ENCODE results near the gene BRPF1. TPM values are rescaled to one million over a fixed set of nuclear protein-coding genes. Genes with fewer than 3 reads are reported as not detected.

Gene BRPF1
- total and polyA plus RNA-seq, 2 donors (not counting 1 experiment from before 2014, with no cell fraction given) = 24.4 to 36.5 TPM

- Mint-ChIP-seq H3K4me3 (peak overlapping the region; percentile 69), H3K27me3 (no peaks in the 10 kb centered on the region), H3K9me3 (ENCODE audit: insufficient read depth) (no peaks in the 10 kb centered on the region), H3K27ac (peak overlapping the region; percentile 71), H3K4me1 (peaks cover 33% of the 10 kb centered on the region)
- H3K4me3 ChIP-seq (ENCODE audit: control extremely low read depth in 1 of 5, extremely low read depth in 1 of 5, insufficient read depth in 1 of 5, low read depth in 2 of 5, low read length in 4 of 5) = peak overlapping the region in 3 of 5 experiments; percentile 5 to 37 (median 35)
- ATAC-seq (ENCODE audit: low read depth) (no peak), DNase-seq (peak; percentile 80)
- H2AFZ ChIP-seq (ENCODE audit: insufficient read depth, low read depth, low read length, poor library complexity, severe bottlenecking) = peak overlapping the region; percentile 57
- no peaks in the 10 kb centered on the region for H3K27me3 ChIP-seq (replicated peaks in 1 of 4; ENCODE audit: control extremely low read depth in 1 of 4, control insufficient read depth in 3 of 4, insufficient read depth in 4 of 4, low read length in 3 of 4)
- ChIA-PET CTCF (interaction anchor here (0.6 to 4.3 kb wide), 26 partner anchors 9 to 594 kb away, joined by 3 to 28 read pairs (median 4); partner anchors contain the start of genes ARPC4, MTMR14, OGG1 and SEC13), POLR2A (interaction anchor here (0.6 to 1.1 kb wide), 2 partner anchors 68 to 386 kb away, joined by 5 to 6 read pairs; no protein-coding TSS in a partner anchor)
- H3K9me3 ChIP-seq (ENCODE audit: control extremely low read depth in 1 of 3, control insufficient read depth in 2 of 3, insufficient read depth in 1 of 3, low read length in 2 of 3) = no peaks in the 10 kb centered on the region
- intact Hi-C loops (cut with micrococcal nuclease) = loop anchor here (1.0 kb wide), 2 partner anchors 36 to 78 kb away; partner anchors contain the start of gene MTMR14
- peak overlapping the region; percentile 54 for H3K4me2 ChIP-seq (replicated peaks; ENCODE audit: low read depth, low read length, poor library complexity, severe bottlenecking)
- 38% methylated on average over 7 of the region's 11 CpGs for WGBS (ENCODE audit: insufficient coverage)
- H3K79me2 ChIP-seq (ENCODE audit: control insufficient read depth, insufficient read depth, low read length) = peaks cover 24% of the 10 kb centered on the region
- no peaks in the 10 kb centered on the region for H3K36me3 ChIP-seq (replicated peaks in 1 of 2; ENCODE audit: control extremely low read depth in 1 of 2, control insufficient read depth in 1 of 2, extremely low read depth in 1 of 2, insufficient read depth in 2 of 2, low read length in 1 of 2)
- H3K27ac ChIP-seq (ENCODE audit: low read length in 2 of 2) = no peak overlapping the region
- TF ChIP-seq, protein P1, sequence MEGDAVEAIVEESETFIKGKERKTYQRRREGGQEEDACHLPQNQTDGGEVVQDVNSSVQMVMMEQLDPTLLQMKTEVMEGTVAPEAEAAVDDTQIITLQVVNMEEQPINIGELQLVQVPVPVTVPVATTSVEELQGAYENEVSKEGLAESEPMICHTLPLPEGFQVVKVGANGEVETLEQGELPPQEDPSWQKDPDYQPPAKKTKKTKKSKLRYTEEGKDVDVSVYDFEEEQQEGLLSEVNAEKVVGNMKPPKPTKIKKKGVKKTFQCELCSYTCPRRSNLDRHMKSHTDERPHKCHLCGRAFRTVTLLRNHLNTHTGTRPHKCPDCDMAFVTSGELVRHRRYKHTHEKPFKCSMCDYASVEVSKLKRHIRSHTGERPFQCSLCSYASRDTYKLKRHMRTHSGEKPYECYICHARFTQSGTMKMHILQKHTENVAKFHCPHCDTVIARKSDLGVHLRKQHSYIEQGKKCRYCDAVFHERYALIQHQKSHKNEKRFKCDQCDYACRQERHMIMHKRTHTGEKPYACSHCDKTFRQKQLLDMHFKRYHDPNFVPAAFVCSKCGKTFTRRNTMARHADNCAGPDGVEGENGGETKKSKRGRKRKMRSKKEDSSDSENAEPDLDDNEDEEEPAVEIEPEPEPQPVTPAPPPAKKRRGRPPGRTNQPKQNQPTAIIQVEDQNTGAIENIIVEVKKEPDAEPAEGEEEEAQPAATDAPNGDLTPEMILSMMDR (IDR thresholded peaks at IDR 0.05) = peak; percentile 86
- TF ChIP-seq EZH2 (IDR thresholded peaks at IDR 0.05; ENCODE audit: borderline replicate concordance, insufficient read depth, low read depth, low read length, poor library complexity, severe bottlenecking) = no peak
- H4K20me1 ChIP-seq (ENCODE audit: control insufficient read depth, insufficient read depth, low read length, poor library complexity, severe bottlenecking) = peaks cover 4% of the 10 kb centered on the region
- no peak overlapping the region for H3K9ac ChIP-seq (ENCODE audit: low read length)
- H3K4me1 ChIP-seq (ENCODE audit: control insufficient read depth in 2 of 2, insufficient read depth in 2 of 2, low read length in 2 of 2) = peaks cover 15 to 22% of the 10 kb centered on the region in 2 donors
Measured at GRCh38 chr3:9727041-9727595, 4.4 kb upstream of the BRPF1 start.

DNA sequence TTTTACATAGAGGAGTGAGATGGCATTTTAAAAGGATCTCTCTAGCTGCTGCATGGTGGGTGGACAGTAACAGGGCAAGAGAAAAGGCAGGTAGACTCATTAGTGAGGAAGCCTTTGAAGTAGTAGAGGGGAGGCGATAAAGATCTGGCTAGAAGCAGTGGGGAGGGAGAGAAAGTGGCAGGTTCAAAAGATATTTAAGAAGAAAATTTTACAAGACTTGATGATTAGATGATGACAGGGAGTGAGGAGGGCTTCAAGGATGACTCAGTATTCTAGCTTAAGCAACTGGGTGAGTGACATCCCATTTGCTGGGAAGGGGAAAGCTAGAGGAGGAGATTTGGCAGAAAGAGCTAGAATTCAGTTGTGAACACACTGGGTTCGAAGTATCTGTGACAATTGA, 3.8 kb upstream of the BRPF1 start:
- intact Hi-C loops (cut with micrococcal nuclease) = loop anchor here (1.0 kb wide), 2 partner anchors 36 to 78 kb away; partner anchors contain the start of gene MTMR14
- Mint-ChIP-seq H3K4me3 (peak overlapping the region; percentile 69), H3K27ac (peak overlapping the region; percentile 71), H3K27me3 (no peaks in the 10 kb centered on the region), H3K4me1 (peaks cover 33% of the 10 kb centered on the region), H3K9me3 (ENCODE audit: insufficient read depth) (no peaks in the 10 kb centered on the region)
- H3K36me3 ChIP-seq (replicated peaks in 1 of 2; ENCODE audit: control extremely low read depth in 1 of 2, control insufficient read depth in 1 of 2, extremely low read depth in 1 of 2, insufficient read depth in 2 of 2, low read length in 1 of 2) = no peaks in the 10 kb centered on the region
- no peak overlapping the region for H3K4me3 ChIP-seq (ENCODE audit: control extremely low read depth in 1 of 5, extremely low read depth in 1 of 5, insufficient read depth in 1 of 5, low read depth in 2 of 5, low read length in 4 of 5)
- 100% methylated on average over 2 of the region's 2 CpGs for WGBS (ENCODE audit: insufficient coverage)
- POLR2A ChIA-PET = interaction anchor here (0.6 kb wide), 1 partner anchor 385 kb away, joined by 6 read pairs; no protein-coding TSS in a partner anchor
- DNase-seq = no peak
- no peak overlapping the region for H3K9ac ChIP-seq (ENCODE audit: low read length)
- no peak overlapping the region for H3K4me2 ChIP-seq (replicated peaks; ENCODE audit: low read depth, low read length, poor library complexity, severe bottlenecking)
- no peak for TF ChIP-seq EZH2 (IDR thresholded peaks at IDR 0.05; ENCODE audit: borderline replicate concordance, insufficient read depth, low read depth, low read length, poor library complexity, severe bottlenecking)
- TF ChIP-seq, protein P1 (IDR thresholded peaks at IDR 0.05) = no peak
- no peak overlapping the region for H3K27ac ChIP-seq (ENCODE audit: low read length in 2 of 2)
- H3K27me3 ChIP-seq (replicated peaks in 1 of 4; ENCODE audit: control extremely low read depth in 1 of 4, control insufficient read depth in 3 of 4, insufficient read depth in 4 of 4, low read length in 3 of 4) = no peaks in the 10 kb centered on the region
- H2AFZ ChIP-seq (ENCODE audit: insufficient read depth, low read depth, low read length, poor library complexity, severe bottlenecking) = no peak overlapping the region
- peaks cover 9% of the 10 kb centered on the region for H4K20me1 ChIP-seq (ENCODE audit: control insufficient read depth, insufficient read depth, low read length, poor library complexity, severe bottlenecking)
- no peaks in the 10 kb centered on the region for H3K9me3 ChIP-seq (ENCODE audit: control extremely low read depth in 1 of 3, control insufficient read depth in 2 of 3, insufficient read depth in 1 of 3, low read length in 2 of 3)
- CTCF ChIA-PET = interaction anchor here (0.7 to 4.3 kb wide), 22 partner anchors 10 to 593 kb away, joined by 3 to 28 read pairs (median 4); partner anchors contain the start of genes ARPC4, MTMR14, OGG1 and SEC13
- peaks cover 31% of the 10 kb centered on the region for H3K79me2 ChIP-seq (ENCODE audit: control insufficient read depth, insufficient read depth, low read length)
- ATAC-seq (ENCODE audit: low read depth) = no peak
- H3K4me1 ChIP-seq (ENCODE audit: control insufficient read depth in 2 of 2, insufficient read depth in 2 of 2, low read length in 2 of 2) = peaks cover 20 to 28% of the 10 kb centered on the region in 2 donors
